WTC11 (cell line): ENCODE measurements around the gene OR2F1. TPM values are rescaled to one million over a fixed set of nuclear protein-coding genes. Genes with fewer than 3 reads are reported as not detected.

ENCODE experiments used
- ATAC-seq: fragments of 200-7000 bp; cut with Tn5 transposase; 2 replicates; pipeline ENCODE4 v1.10.0; 2021; ENCODE audit warnings: mild to moderate bottlenecking, moderate library complexity
- CTCF ChIA-PET: fragments of 300-600 bp; sonication (Branson Sonifier 250); formaldehyde crosslinking; loops from one replicate; lab custom pipeline; 2021; ENCODE audit warnings: antibody characterized with exemption; lab: Charles Lee
- POLR2A ChIA-PET: fragments of 350-600 bp; sonication (Branson Sonifier 250); formaldehyde crosslinking; loops from one replicate; lab custom pipeline; 2021; ENCODE audit warnings: antibody characterized with exemption; lab: Charles Lee
- DNase-seq: peaks from one replicate; pipeline ENCODE4 v3.0.0; 2021; ENCODE audit warnings: low spot score
- H3K27ac Mint-ChIP-seq: 2 replicates; pipeline ENCODE4 v1.8.0; 2021; ENCODE audit warnings: mixed read lengths
- H3K27me3 Mint-ChIP-seq: 2 replicates; pipeline ENCODE4 v1.8.0; 2021; ENCODE audit warnings: low read depth, mild to moderate bottlenecking, moderate library complexity, mixed read lengths
- H3K36me3 Mint-ChIP-seq: 2 replicates; pipeline ENCODE4 v1.8.0; 2021; ENCODE audit warnings: mixed read lengths
- H3K4me1 Mint-ChIP-seq: 2 replicates; pipeline ENCODE4 v1.8.0; 2022; ENCODE audit warnings: mixed read lengths
- H3K4me3 Mint-ChIP-seq: 2 replicates; pipeline ENCODE4 v1.8.0; 2021; ENCODE audit warnings: mild to moderate bottlenecking, moderate library complexity, mixed read lengths
- H3K9me3 Mint-ChIP-seq: 2 replicates; pipeline ENCODE4 v1.8.0; 2021; ENCODE audit warnings: mixed read lengths
- CREB1 ChIP-seq: sonication (generic); formaldehyde crosslinking; IDR thresholded peaks from 2 replicates; pipeline ENCODE4 v1.8.0; 2023; ENCODE audit warnings: mild to moderate bottlenecking, missing genetic modification reagents
- ESRRA ChIP-seq: sonication (generic); formaldehyde crosslinking; IDR thresholded peaks from 2 replicates; pipeline ENCODE4 v1.8.1; 2022; ENCODE audit warnings: mild to moderate bottlenecking, missing genetic modification reagents, borderline replicate concordance
- FOXP1 ChIP-seq: sonication (generic); formaldehyde crosslinking; IDR thresholded peaks from 2 replicates; pipeline ENCODE4 v1.8.0; 2022; ENCODE audit warnings: missing genetic modification reagents, mild to moderate bottlenecking, moderate library complexity, borderline replicate concordance
- GABPB1 ChIP-seq: sonication (generic); formaldehyde crosslinking; IDR thresholded peaks from 2 replicates; pipeline ENCODE4 v1.8.1; 2023; ENCODE audit warnings: mild to moderate bottlenecking, missing genetic modification reagents
- JUN ChIP-seq: sonication (generic); formaldehyde crosslinking; IDR thresholded peaks from 2 replicates; pipeline ENCODE4 v1.8.0; 2023; ENCODE audit warnings: mild to moderate bottlenecking, missing genetic modification reagents
- NFYB ChIP-seq: sonication (generic); formaldehyde crosslinking; conservative IDR thresholded peaks from 2 replicates; pipeline ENCODE4 v1.8.0; 2022; ENCODE audit warnings: low read depth, missing genetic modification reagents
- PRRX2 ChIP-seq: fragments of 250-450 bp; sonication (Bioruptor Pico); IDR thresholded peaks from 2 replicates; pipeline ENCODE4 v1.8.0; 2021; ENCODE audit warnings: mild to moderate bottlenecking
- ZNF671 ChIP-seq: fragments of 250-450 bp; sonication (Bioruptor Pico); IDR thresholded peaks from 2 replicates; pipeline ENCODE4 v1.8.0; 2021; ENCODE audit warnings: mild to moderate bottlenecking
- total RNA-seq: library from RNA; stranded (reverse); gene quantifications from 3 replicates; pipeline ENCODE4 v1.2.3, GENCODE V29; 2021
- TF ChIP-seq, protein P1 (sequence below): sonication (generic); formaldehyde crosslinking; IDR thresholded peaks from 2 replicates; pipeline ENCODE4 v1.8.0; 2022; ENCODE audit warnings: mild to moderate bottlenecking, missing genetic modification reagents
- TF ChIP-seq, protein P2 (sequence below): fragments of 250-450 bp; sonication (Bioruptor Pico); IDR thresholded peaks from 2 replicates; pipeline ENCODE4 v1.9.0; 2021; ENCODE audit warnings: moderate library complexity, mild to moderate bottlenecking, inconsistent platforms, borderline replicate concordance
- TF ChIP-seq, protein P3 (sequence below): sonication (generic); formaldehyde crosslinking; IDR thresholded peaks from 2 replicates; pipeline ENCODE4 v1.8.0; 2022; ENCODE audit warnings: mild to moderate bottlenecking, missing genetic modification reagents
- TF ChIP-seq, protein P4 (sequence below): sonication (generic); formaldehyde crosslinking; conservative IDR thresholded peaks from 2 replicates; pipeline ENCODE4 v1.8.1; 2023; ENCODE audit warnings: mild to moderate bottlenecking, low read depth, missing genetic modification reagents, moderate library complexity
- TF ChIP-seq, protein P5 (sequence below): sonication (generic); formaldehyde crosslinking; IDR thresholded peaks from 2 replicates; pipeline ENCODE4 v1.8.1; 2023; ENCODE audit warnings: mild to moderate bottlenecking, missing genetic modification reagents, moderate library complexity
- TF ChIP-seq, protein P6 (sequence below): sonication (generic); formaldehyde crosslinking; IDR thresholded peaks from 2 replicates; pipeline ENCODE4 v1.8.1; 2023; ENCODE audit warnings: mild to moderate bottlenecking, moderate library complexity, missing genetic modification reagents
- TF ChIP-seq, protein P7 (sequence below): sonication (generic); formaldehyde crosslinking; IDR thresholded peaks from 2 replicates; pipeline ENCODE4 v1.8.1; 2022; ENCODE audit warnings: mild to moderate bottlenecking, missing genetic modification reagents, moderate library complexity, borderline replicate concordance

OR2F1 gene
- total RNA-seq, 1 experiment from 2014 or later = not detected

DNA sequence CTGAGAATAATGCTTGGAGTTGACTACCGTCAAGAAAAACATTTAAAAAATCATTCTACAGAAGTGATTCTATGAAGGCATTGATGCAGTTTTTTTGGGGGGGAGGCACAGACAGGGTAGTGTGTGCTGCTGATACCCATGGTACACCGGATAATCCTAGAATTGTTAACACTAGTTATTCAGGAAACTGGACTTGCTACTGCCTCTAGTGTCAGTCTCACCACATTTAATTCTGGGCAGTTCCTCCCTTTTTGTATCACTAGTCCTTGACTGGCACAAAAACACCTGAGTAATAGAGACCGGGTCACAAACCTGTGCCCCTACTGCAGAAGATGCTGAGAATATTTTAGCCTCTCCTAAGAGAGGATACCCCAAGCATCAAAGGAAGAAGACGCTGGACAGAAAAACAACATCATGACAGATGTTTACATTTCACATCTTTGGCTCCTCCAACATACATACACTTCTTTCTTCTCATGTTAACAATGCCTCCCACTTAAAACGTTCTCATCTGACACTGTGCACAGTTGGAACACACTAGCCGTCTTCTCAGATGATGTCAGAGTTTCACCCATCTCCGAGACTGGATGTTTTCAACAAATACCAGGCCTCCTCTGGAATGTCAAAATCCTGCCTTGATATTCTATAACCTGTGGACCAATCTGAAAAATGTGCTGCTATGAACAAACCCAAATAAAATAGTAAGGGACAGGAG lies 39.5 kb upstream of the OR2F1 start (continued):
- TF ChIP-seq, protein P1, sequence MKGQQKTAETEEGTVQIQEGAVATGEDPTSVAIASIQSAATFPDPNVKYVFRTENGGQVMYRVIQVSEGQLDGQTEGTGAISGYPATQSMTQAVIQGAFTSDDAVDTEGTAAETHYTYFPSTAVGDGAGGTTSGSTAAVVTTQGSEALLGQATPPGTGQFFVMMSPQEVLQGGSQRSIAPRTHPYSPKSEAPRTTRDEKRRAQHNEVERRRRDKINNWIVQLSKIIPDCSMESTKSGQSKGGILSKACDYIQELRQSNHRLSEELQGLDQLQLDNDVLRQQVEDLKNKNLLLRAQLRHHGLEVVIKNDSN (CRISPR knock-in tag) = no peak
- TF ChIP-seq FOXP1 (CRISPR knock-in tag) = no peak
- no peak for TF ChIP-seq ZNF671 (CRISPR knock-in tag)
- TF ChIP-seq JUN (CRISPR knock-in tag) = no peak

DNA sequence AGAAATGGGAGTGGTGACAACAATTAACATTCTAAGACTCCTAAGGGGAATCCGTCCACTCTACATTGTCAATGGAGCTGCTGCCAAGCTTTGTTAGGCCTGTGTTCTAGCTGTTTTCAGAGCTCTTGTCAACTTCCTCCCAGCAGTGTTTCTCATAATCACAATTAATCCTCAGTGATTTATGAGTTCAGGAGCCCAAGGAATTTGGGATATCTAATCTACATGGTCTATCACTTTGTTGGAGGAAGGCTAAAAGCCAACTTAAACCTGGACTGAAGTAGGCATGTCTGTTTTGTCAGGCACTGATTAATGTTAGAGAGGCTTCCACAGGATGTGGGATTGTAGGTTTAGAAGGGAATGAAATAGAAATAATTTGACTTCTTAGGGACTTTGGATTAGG lies 29.8 kb upstream of the OR2F1 start:
- ChIA-PET POLR2A (no interaction called here), CTCF (interaction anchor here (1.0 kb wide), 1 partner anchor 23 kb away, joined by 3 read pairs; the partner anchor contains the start of gene TCAF1)
- Mint-ChIP-seq H3K4me1 (no peaks in the 10 kb centered on the region), H3K9me3 (no peaks in the 10 kb centered on the region), H3K27ac (no peak overlapping the region), H3K27me3 (no peaks in the 10 kb centered on the region), H3K36me3 (no peaks in the 10 kb centered on the region), H3K4me3 (no peak overlapping the region)
- ATAC-seq = peak; percentile 39
- DNase-seq = no peak
- no peak for TF ChIP-seq PRRX2 (CRISPR knock-in tag)
- TF ChIP-seq, protein P2, sequence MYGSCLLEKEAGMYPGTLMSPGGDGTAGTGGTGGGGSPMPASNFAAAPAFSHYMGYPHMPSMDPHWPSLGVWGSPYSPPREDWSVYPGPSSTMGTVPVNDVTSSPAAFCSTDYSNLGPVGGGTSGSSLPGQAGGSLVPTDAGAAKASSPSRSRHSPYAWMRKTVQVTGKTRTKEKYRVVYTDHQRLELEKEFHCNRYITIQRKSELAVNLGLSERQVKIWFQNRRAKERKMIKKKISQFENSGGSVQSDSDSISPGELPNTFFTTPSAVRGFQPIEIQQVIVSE (CRISPR knock-in tag) = no peak
- no peak for TF ChIP-seq GABPB1 (CRISPR knock-in tag)
- no peak for TF ChIP-seq ESRRA (CRISPR knock-in tag)
- TF ChIP-seq, protein P3, sequence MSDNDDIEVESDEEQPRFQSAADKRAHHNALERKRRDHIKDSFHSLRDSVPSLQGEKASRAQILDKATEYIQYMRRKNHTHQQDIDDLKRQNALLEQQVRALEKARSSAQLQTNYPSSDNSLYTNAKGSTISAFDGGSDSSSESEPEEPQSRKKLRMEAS = no peak
- TF ChIP-seq, protein P4, sequence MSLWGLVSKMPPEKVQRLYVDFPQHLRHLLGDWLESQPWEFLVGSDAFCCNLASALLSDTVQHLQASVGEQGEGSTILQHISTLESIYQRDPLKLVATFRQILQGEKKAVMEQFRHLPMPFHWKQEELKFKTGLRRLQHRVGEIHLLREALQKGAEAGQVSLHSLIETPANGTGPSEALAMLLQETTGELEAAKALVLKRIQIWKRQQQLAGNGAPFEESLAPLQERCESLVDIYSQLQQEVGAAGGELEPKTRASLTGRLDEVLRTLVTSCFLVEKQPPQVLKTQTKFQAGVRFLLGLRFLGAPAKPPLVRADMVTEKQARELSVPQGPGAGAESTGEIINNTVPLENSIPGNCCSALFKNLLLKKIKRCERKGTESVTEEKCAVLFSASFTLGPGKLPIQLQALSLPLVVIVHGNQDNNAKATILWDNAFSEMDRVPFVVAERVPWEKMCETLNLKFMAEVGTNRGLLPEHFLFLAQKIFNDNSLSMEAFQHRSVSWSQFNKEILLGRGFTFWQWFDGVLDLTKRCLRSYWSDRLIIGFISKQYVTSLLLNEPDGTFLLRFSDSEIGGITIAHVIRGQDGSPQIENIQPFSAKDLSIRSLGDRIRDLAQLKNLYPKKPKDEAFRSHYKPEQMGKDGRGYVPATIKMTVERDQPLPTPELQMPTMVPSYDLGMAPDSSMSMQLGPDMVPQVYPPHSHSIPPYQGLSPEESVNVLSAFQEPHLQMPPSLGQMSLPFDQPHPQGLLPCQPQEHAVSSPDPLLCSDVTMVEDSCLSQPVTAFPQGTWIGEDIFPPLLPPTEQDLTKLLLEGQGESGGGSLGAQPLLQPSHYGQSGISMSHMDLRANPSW (CRISPR knock-in tag) = no peak

DNA sequence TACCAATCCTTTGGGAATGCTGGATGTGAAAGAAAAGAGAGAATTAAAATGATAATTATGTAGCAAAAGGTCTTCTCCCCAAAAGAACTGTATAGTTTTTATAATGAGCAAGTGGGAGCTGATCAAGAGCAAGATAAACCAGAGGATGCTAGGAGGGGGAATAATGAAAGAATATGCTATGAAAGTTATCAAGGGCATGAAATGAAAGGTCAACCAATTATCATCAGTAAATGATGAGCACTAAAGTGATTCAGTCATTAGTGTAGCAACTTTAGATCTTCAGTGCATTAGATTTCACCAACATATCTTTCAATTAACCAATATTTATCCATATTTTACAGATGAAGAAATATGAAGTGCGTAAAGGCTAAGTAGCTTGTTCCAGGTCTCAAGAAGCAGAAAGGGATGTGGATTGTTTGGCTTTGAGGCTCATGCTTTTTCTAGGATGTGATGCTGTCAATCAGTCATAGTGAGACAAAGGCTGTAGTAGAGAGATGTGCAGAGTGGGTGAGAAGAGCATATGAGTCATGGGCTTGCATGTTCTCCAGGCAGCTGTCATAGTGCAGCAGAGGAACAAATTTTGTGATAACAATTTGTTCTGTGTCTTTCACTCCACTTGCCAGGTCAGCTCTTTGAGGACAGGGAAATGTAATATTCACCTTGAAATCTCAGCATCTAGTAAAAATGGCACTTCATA lies 25.3 kb upstream of the OR2F1 start:
- Mint-ChIP-seq H3K27ac (no peak overlapping the region), H3K4me3 (no peak overlapping the region), H3K9me3 (no peaks in the 10 kb centered on the region), H3K36me3 (no peaks in the 10 kb centered on the region), H3K4me1 (no peaks in the 10 kb centered on the region), H3K27me3 (no peaks in the 10 kb centered on the region; the same call in 1 of the 2 replicates)
- DNase-seq (no peak), ATAC-seq (no peak)
- POLR2A ChIA-PET = no interaction called here
- no peak for TF ChIP-seq NFYB (CRISPR knock-in tag)
- no peak for TF ChIP-seq CREB1 (CRISPR knock-in tag)
- TF ChIP-seq, protein P5, sequence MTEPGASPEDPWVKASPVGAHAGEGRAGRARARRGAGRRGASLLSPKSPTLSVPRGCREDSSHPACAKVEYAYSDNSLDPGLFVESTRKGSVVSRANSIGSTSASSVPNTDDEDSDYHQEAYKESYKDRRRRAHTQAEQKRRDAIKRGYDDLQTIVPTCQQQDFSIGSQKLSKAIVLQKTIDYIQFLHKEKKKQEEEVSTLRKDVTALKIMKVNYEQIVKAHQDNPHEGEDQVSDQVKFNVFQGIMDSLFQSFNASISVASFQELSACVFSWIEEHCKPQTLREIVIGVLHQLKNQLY (CRISPR knock-in tag) = no peak
- TF ChIP-seq, protein P6, sequence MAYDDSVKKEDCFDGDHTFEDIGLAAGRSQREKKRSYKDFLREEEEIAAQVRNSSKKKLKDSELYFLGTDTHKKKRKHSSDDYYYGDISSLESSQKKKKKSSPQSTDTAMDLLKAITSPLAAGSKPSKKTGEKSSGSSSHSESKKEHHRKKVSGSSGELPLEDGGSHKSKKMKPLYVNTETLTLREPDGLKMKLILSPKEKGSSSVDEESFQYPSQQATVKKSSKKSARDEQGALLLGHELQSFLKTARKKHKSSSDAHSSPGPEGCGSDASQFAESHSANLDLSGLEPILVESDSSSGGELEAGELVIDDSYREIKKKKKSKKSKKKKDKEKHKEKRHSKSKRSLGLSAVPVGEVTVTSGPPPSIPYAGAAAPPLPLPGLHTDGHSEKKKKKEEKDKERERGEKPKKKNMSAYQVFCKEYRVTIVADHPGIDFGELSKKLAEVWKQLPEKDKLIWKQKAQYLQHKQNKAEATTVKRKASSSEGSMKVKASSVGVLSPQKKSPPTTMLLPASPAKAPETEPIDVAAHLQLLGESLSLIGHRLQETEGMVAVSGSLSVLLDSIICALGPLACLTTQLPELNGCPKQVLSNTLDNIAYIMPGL (CRISPR knock-in tag) = no peak
- TF ChIP-seq, protein P7, sequence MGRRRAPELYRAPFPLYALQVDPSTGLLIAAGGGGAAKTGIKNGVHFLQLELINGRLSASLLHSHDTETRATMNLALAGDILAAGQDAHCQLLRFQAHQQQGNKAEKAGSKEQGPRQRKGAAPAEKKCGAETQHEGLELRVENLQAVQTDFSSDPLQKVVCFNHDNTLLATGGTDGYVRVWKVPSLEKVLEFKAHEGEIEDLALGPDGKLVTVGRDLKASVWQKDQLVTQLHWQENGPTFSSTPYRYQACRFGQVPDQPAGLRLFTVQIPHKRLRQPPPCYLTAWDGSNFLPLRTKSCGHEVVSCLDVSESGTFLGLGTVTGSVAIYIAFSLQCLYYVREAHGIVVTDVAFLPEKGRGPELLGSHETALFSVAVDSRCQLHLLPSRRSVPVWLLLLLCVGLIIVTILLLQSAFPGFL = no peak
- TF ChIP-seq, protein P3 = no peak
- CTCF ChIA-PET = no interaction called here
